Neural cell (in vitro differentiated cells): ENCODE data around the gene POLR1C.

Experiments used
- EP300 ChIP-seq: fragments of 450-650 bp; conservative IDR thresholded peaks from 2 replicates; pipeline ENCODE4 v1.6.1; 2014; ENCODE audit warnings: antibody characterized with exemption, mild to moderate bottlenecking, moderate library complexity; ENCODE audit not compliant: poor library complexity, severe bottlenecking
- EZH2 ChIP-seq: fragments of 200-600, 300-800 bp; shearing (Covaris generic), sonication (generic); IDR thresholded peaks from 2 replicates; pipeline ENCODE4 v1.6.1; 2014; ENCODE audit warnings: antibody characterized with exemption, low read length, borderline replicate concordance, mild to moderate bottlenecking; ENCODE audit not compliant: insufficient read depth, poor library complexity, severe bottlenecking
- POLR2AphosphoS5 ChIP-seq: IDR thresholded peaks from 2 replicates; pipeline ENCODE4 v1.6.1; 2012
- RAD21 ChIP-seq: fragments of 450-650 bp; conservative IDR thresholded peaks from 2 replicates; pipeline ENCODE4 v1.6.1; 2014; ENCODE audit warnings: antibody characterized with exemption, mild to moderate bottlenecking, moderate library complexity
- TAF1 ChIP-seq: IDR thresholded peaks from 2 replicates; pipeline ENCODE4 v1.6.1; 2012; ENCODE audit warnings: low read depth
- TF ChIP-seq, protein P1 (sequence below): fragments of 450-650 bp; IDR thresholded peaks from 2 replicates; pipeline ENCODE4 v1.5.1; 2014; ENCODE audit warnings: antibody characterized with exemption, mild to moderate bottlenecking, moderate library complexity; ENCODE audit not compliant: poor library complexity, severe bottlenecking

DNA sequence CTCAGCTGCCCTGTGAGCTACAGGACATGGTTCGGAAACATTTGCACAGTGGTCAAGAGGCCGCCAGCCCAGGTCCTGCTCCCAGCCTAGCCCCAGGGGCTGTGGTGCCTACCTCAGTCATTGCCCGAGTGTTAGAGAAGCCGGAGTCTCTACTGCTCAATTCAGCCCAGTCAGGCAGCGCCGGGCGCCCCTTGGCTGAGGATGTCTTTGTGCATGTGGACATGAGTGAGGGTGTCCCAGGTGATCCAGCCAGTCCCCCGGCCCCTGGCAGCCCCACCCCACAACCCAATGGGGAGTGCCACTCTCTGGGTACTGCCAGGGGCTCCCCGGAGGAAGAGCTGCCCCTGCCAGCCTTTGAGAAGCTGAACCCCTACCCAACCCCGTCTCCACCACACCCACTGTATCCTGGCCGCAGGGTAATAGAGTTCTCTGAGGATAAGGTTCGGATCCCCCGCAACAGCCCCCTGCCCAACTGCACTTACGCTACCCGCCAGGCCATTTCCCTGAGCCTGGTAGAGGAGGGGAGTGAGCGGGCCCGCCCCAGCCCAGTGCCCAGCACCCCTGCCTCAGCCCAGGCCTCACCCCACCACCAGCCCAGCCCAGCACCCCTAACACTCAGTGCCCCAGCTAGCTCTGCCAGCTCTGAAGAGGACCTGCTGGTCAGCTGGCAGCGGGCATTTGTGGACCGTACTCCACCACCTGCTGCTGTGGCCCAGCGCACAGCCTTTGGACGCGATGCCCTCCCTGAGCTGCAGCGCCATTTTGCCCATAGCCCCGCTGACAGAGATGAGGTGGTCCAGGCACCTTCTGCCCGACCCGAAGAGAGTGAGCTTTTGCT, 11.9 kb upstream of the POLR1C start:
- TF ChIP-seq, protein P1, sequence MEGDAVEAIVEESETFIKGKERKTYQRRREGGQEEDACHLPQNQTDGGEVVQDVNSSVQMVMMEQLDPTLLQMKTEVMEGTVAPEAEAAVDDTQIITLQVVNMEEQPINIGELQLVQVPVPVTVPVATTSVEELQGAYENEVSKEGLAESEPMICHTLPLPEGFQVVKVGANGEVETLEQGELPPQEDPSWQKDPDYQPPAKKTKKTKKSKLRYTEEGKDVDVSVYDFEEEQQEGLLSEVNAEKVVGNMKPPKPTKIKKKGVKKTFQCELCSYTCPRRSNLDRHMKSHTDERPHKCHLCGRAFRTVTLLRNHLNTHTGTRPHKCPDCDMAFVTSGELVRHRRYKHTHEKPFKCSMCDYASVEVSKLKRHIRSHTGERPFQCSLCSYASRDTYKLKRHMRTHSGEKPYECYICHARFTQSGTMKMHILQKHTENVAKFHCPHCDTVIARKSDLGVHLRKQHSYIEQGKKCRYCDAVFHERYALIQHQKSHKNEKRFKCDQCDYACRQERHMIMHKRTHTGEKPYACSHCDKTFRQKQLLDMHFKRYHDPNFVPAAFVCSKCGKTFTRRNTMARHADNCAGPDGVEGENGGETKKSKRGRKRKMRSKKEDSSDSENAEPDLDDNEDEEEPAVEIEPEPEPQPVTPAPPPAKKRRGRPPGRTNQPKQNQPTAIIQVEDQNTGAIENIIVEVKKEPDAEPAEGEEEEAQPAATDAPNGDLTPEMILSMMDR, result no peak
- TF ChIP-seq RAD21, result no peak
- TF ChIP-seq EZH2, result no peak
- no peak for TF ChIP-seq TAF1
- no peak for TF ChIP-seq EP300
- TF ChIP-seq POLR2AphosphoS5, result no peak
